A673 (cell line): ENCODE results near the gene RXRA.

Experiments used
- CTCF ChIP-seq: fragments of 300-800, 200-600 bp; sonication (generic); conservative IDR thresholded peaks from 2 replicates; pipeline ENCODE4 v1.5.1; 2017; ENCODE audit warnings: low read depth, mild to moderate bottlenecking, antibody characterized with exemption, low read length, moderate library complexity, mixed read lengths
- EZH2 ChIP-seq: fragments of 200-600 bp; sonication (generic); IDR thresholded peaks from 2 replicates; pipeline ENCODE4 v1.6.1; 2017; ENCODE audit warnings: borderline replicate concordance, low read depth, mild to moderate bottlenecking, mixed read lengths, antibody characterized with exemption, low read length; ENCODE audit not compliant: poor library complexity, severe bottlenecking

GRCh38 chr9:134433101-134433500 is 106.8 kb downstream of the RXRA start:
- TF ChIP-seq CTCF (no peak), EZH2 (no peak)
